ENCODE data around the gene PABPN1L. TPM values are rescaled to one million over a fixed set of nuclear protein-coding genes. Genes with fewer than 3 reads are reported as not detected.

PABPN1L gene
- total and polyA plus RNA-seq, 2 donors (not counting 3 experiments of a cell fraction or from before 2014, with no cell fraction given), result not detected

DNA sequence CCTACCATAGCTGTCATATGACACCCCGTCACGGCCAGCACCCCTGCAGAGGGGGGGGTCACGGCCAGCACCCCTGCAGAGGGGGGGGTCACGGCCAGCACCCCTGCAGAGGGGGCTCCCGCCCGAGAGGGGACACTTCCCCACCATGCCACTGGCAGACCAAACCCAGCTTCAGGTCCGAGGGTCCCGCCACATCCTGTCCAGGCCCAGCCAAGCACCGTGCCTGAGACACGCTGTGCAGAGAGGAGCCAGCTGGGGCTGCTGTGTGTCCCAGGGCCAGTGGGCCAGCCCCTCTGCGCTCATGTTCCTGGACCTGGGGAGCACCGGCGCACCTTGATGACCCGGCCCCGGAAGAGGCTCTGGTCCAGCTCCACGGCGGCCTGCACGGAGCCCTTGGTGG is 1.9 kb downstream of the PABPN1L start:
- no TSS peak for BruUV-seq (replicated peaks)
- Histone ChIP-seq H2AFZ (ENCODE audit: low read depth, low read length) (no peak overlapping the region), H3K9ac (replicated peaks; ENCODE audit: extremely low read depth, insufficient read depth, low read length) (no peak overlapping the region), H3K4me2 (ENCODE audit: insufficient read depth, low read length) (no peak overlapping the region), H4K20me1 (replicated peaks; ENCODE audit: control insufficient read depth, extremely low read depth, insufficient read depth, low read length) (no peaks in the 10 kb centered on the region), H3K9me3 (replicated peaks; ENCODE audit: control insufficient read depth, insufficient read depth, low read length) (no peaks in the 10 kb centered on the region), H3K36me3 (ENCODE audit: control insufficient read depth in 2 of 2, extremely low read depth in 1 of 2, insufficient read depth in 2 of 2, low read length in 2 of 2) (peaks cover 0 to 20% of the 10 kb centered on the region in 2 experiments), H3K79me2 (ENCODE audit: control insufficient read depth, insufficient read depth, low read length) (no peaks in the 10 kb centered on the region), H3K9me1 (replicated peaks; ENCODE audit: control insufficient read depth, extremely low read depth, insufficient read depth, low read length) (no peaks in the 10 kb centered on the region), H3K27me3 (ENCODE audit: control insufficient read depth in 2 of 2, insufficient read depth in 2 of 2, low read length in 2 of 2) (no peaks in the 10 kb centered on the region), H3K4me3 (replicated peaks in 1 of 3; ENCODE audit: insufficient read depth in 1 of 3, low read depth in 1 of 3, low read length in 3 of 3) (no peak overlapping the region), H3K27ac (ENCODE audit: insufficient read depth, low read depth, low read length) (no peak overlapping the region), H3K4me1 (ENCODE audit: control insufficient read depth, extremely low read depth, insufficient read depth, low read length) (no peaks in the 10 kb centered on the region)
- ChIA-PET CTCF (interaction anchor here (1.1 kb wide), 1 partner anchor 16 kb away, joined by 3 read pairs; no protein-coding TSS in a partner anchor), POLR2A (no interaction called here)
- TF ChIP-seq, protein P1, sequence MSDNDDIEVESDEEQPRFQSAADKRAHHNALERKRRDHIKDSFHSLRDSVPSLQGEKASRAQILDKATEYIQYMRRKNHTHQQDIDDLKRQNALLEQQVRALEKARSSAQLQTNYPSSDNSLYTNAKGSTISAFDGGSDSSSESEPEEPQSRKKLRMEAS (IDR thresholded peaks at IDR 0.05; ENCODE audit: insufficient read depth, insufficient read length), result no peak
- TF ChIP-seq MYC (IDR thresholded peaks at IDR 0.05; ENCODE audit: low read depth, low read length), result no peak
- TF ChIP-seq POLR2AphosphoS5 (IDR thresholded peaks at IDR 0.05; ENCODE audit: insufficient read depth, low read depth, low read length), result no peak
- TF ChIP-seq GATA2 (IDR thresholded peaks at IDR 0.05; ENCODE audit: insufficient read depth, insufficient read length, low read depth, low read length), result no peak
- no peak for TF ChIP-seq FOS (IDR thresholded peaks at IDR 0.05; ENCODE audit: borderline replicate concordance, insufficient read depth, low read length)
- no peak for TF ChIP-seq JUN (IDR thresholded peaks at IDR 0.05; ENCODE audit: borderline replicate concordance, insufficient read depth, insufficient read length, low read depth)
- TF ChIP-seq, protein P2, sequence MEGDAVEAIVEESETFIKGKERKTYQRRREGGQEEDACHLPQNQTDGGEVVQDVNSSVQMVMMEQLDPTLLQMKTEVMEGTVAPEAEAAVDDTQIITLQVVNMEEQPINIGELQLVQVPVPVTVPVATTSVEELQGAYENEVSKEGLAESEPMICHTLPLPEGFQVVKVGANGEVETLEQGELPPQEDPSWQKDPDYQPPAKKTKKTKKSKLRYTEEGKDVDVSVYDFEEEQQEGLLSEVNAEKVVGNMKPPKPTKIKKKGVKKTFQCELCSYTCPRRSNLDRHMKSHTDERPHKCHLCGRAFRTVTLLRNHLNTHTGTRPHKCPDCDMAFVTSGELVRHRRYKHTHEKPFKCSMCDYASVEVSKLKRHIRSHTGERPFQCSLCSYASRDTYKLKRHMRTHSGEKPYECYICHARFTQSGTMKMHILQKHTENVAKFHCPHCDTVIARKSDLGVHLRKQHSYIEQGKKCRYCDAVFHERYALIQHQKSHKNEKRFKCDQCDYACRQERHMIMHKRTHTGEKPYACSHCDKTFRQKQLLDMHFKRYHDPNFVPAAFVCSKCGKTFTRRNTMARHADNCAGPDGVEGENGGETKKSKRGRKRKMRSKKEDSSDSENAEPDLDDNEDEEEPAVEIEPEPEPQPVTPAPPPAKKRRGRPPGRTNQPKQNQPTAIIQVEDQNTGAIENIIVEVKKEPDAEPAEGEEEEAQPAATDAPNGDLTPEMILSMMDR (IDR thresholded peaks at IDR 0.05; ENCODE audit: extremely low read depth in 1 of 2, insufficient read depth in 1 of 2, low read depth in 1 of 2, low read length in 2 of 2), result no peak
- TF ChIP-seq POLR2A (IDR thresholded peaks at IDR 0.05; ENCODE audit: low read depth, low read length), result no peak
- TF ChIP-seq EZH2 (IDR thresholded peaks at IDR 0.05; ENCODE audit: borderline replicate concordance, low read depth, low read length, severe bottlenecking), result no peak
- dilution Hi-C loops (cut with MboI; ENCODE audit: extremely low pct_ligation_motif_present, low sequenced_read_pairs), result no loop called here
- FAIRE-seq (no peak), DNase-seq (ENCODE audit: low read depth, low spot score) (no peak)
- intact Hi-C loops (cut with micrococcal nuclease), result no loop called here

All from endothelial cell of umbilical vein (primary cell).